A549 (cell line): ENCODE measurements around the gene SPPL2A. TPM values are rescaled to one million over a fixed set of nuclear protein-coding genes. Genes with fewer than 3 reads are reported as not detected.
A peak's percentile ranks its signal among the peaks of the same experiment; 100 is the strongest.

Source experiments
- ATAC-seq, 2 experiments: fragments of 200-7000 bp in 1 of 2; fragments of >200 bp in 1 of 2; cut with Nextera tagmentation in 1 of 2; cut with Tn5 transposase in 1 of 2; 3 replicates each; pipeline versions ENCODE4 v1.8.0 to v1.9.1; 2018 to 2020; ENCODE audit warnings: mild to moderate bottlenecking in 1 of 2, moderate library complexity in 1 of 2
- CTCF ChIA-PET: fragments of 300-600 bp; sonication (Branson Sonifier 250); formaldehyde crosslinking; extraction: SDS; loops from one replicate; lab custom pipeline; 2021; ENCODE audit warnings: antibody characterized with exemption, inconsistent platforms; lab: Yijun Ruan, JAX
- POLR2A ChIA-PET: fragments of 350-600 bp; formaldehyde crosslinking; extraction: SDS; loops from one replicate; lab custom pipeline; 2021; ENCODE audit warnings: antibody characterized with exemption, inconsistent platforms; lab: Yijun Ruan, JAX
- DNase-seq, 2 experiments: peaks; one replicate each; pipeline versions ENCODE4 v3.0.0 to v3.0.0-alpha.2; 2011 to 2016; ENCODE audit warnings: low read depth in 1 of 2, low spot score in 1 of 2
- FAIRE-seq: peaks from 2 replicates; lab custom pipeline; 2011; peaks lifted over from hg19 to GRCh38; lab: Jason Lieb, UNC
- H3K27ac ChIP-seq, 2 experiments: fragments of >200 bp; sonication (Bioruptor Twin); formaldehyde crosslinking; 3 replicates each; pipeline ENCODE4 v1.5.1; 2016 to 2017
- H3K4me1 ChIP-seq: fragments of >200 bp; sonication (Bioruptor Twin); formaldehyde crosslinking; 3 replicates; pipeline ENCODE4 v1.6.1; 2016
- H3K4me2 ChIP-seq: fragments of >200 bp; sonication (Bioruptor Twin); formaldehyde crosslinking; 3 replicates; pipeline ENCODE4 v1.6.1; 2016
- H3K4me3 ChIP-seq: fragments of >200 bp; sonication (Bioruptor Twin); formaldehyde crosslinking; 3 replicates; pipeline ENCODE4 v1.5.1; 2016
- H3K9me3 ChIP-seq: fragments of >200 bp; sonication (Bioruptor Twin); formaldehyde crosslinking; 3 replicates; pipeline ENCODE4 v1.6.1; 2016
- BHLHE40 ChIP-seq: IDR thresholded peaks from 2 replicates; pipeline ENCODE4 v1.6.1; 2012; ENCODE audit warnings: low read depth, low read length, inconsistent platforms
- CBX2 ChIP-seq: fragments of 200-600 bp; sonication (generic); IDR thresholded peaks from 2 replicates; pipeline ENCODE4 v1.6.1; 2016; ENCODE audit warnings: low read depth, mild to moderate bottlenecking, borderline replicate concordance
- CBX8 ChIP-seq: fragments of 200-600 bp; sonication (generic); IDR thresholded peaks from 2 replicates; pipeline ENCODE4 v1.6.1; 2016
- CEBPB ChIP-seq, 2 experiments: fragments of >200 bp in 1 of 2; sonication (Bioruptor Twin) in 1 of 2; formaldehyde crosslinking in 1 of 2; IDR thresholded peaks; 2 replicates each; pipeline ENCODE4 v1.6.1; 2012 to 2016
- EHF ChIP-seq: fragments of 250-450 bp; sonication (Bioruptor Pico); IDR thresholded peaks from 2 replicates; pipeline ENCODE4 v1.5.0; 2020; ENCODE audit warnings: mild to moderate bottlenecking
- FOSL2 ChIP-seq, 2 experiments: fragments of 450-650 bp in 1 of 2; fragments of >200 bp in 1 of 2; sonication (Bioruptor Twin) in 1 of 2; formaldehyde crosslinking; IDR thresholded peaks; 2 replicates each; pipeline versions ENCODE4 v1.5.0 to v1.6.1; 2016 to 2020; ENCODE audit warnings: mild to moderate bottlenecking in 1 of 2, moderate library complexity in 1 of 2
- GATA3 ChIP-seq: IDR thresholded peaks from 2 replicates; pipeline ENCODE4 v1.6.1; 2012; ENCODE audit warnings: borderline replicate concordance
- HDAC2 ChIP-seq: fragments of 200-600 bp; sonication (generic); IDR thresholded peaks from 2 replicates; pipeline ENCODE4 v1.6.1; 2016
- HOXB13 ChIP-seq: fragments of 250-450 bp; sonication (Bioruptor Pico); IDR thresholded peaks from 2 replicates; pipeline ENCODE4 v1.5.0; 2020; ENCODE audit warnings: low read depth, mild to moderate bottlenecking, moderate library complexity
- HOXB5 ChIP-seq: fragments of 250-450 bp; sonication (Bioruptor Pico); IDR thresholded peaks from 2 replicates; pipeline ENCODE4 v1.5.0; 2020; ENCODE audit warnings: mild to moderate bottlenecking, moderate library complexity
- JUN ChIP-seq, 2 experiments: fragments of >200 bp; sonication (Bioruptor Twin); formaldehyde crosslinking; IDR thresholded peaks; 2 replicates in 1 of 2; 3 replicates in 1 of 2; pipeline ENCODE4 v1.6.1; 2016 to 2017
- JUNB ChIP-seq: fragments of >200 bp; sonication (Bioruptor Twin); formaldehyde crosslinking; IDR thresholded peaks from 2 replicates; pipeline ENCODE4 v1.6.1; 2016
- MAFK ChIP-seq: fragments of 450-650 bp; IDR thresholded peaks from 2 replicates; pipeline ENCODE4 v1.6.1; 2014; ENCODE audit not compliant: partially characterized antibody
- NFE2L2 ChIP-seq: fragments of 150-350 bp; conservative IDR thresholded peaks from 2 replicates; pipeline ENCODE4 v1.6.1; 2014; ENCODE audit warnings: low read length
- NPAS2 ChIP-seq: fragments of 250-450 bp; sonication (Bioruptor Pico); IDR thresholded peaks from 2 replicates; pipeline ENCODE4 v1.8.0; 2022; ENCODE audit warnings: mild to moderate bottlenecking, moderate library complexity, borderline replicate concordance
- POLR2AphosphoS2 ChIP-seq: conservative IDR thresholded peaks from 2 replicates; pipeline ENCODE4 v1.6.1; 2012; ENCODE audit warnings: low read length, improper control_type of control experiment, inconsistent platforms
- RARB ChIP-seq: fragments of 250-450 bp; sonication (Bioruptor Pico); IDR thresholded peaks from 2 replicates; pipeline ENCODE4 v1.8.0; 2021; ENCODE audit warnings: mild to moderate bottlenecking, moderate library complexity
- RNF2 ChIP-seq: fragments of 200-600 bp; sonication (generic); IDR thresholded peaks from 2 replicates; pipeline ENCODE4 v1.6.1; 2016; ENCODE audit warnings: low read depth, mild to moderate bottlenecking, antibody characterized with exemption, moderate library complexity, borderline replicate concordance
- SMC3 ChIP-seq: fragments of >200 bp; sonication (Bioruptor Twin); formaldehyde crosslinking; IDR thresholded peaks from 3 replicates; pipeline ENCODE4 v1.6.1; 2018; ENCODE audit warnings: inconsistent platforms
- ZC3H11A ChIP-seq: fragments of 450-650 bp; IDR thresholded peaks from 2 replicates; pipeline ENCODE4 v1.6.1; 2014; ENCODE audit warnings: antibody characterized with exemption, mild to moderate bottlenecking
- ZFP36 ChIP-seq: fragments of 450-650 bp; IDR thresholded peaks from 2 replicates; pipeline ENCODE4 v1.6.1; 2014; ENCODE audit warnings: borderline replicate concordance; ENCODE audit not compliant: partially characterized antibody
- ZNF302 ChIP-seq: fragments of 250-450 bp; sonication (Bioruptor Pico); IDR thresholded peaks from 2 replicates; pipeline ENCODE4 v1.9.0; 2021; ENCODE audit warnings: inconsistent platforms, mild to moderate bottlenecking, moderate library complexity
- WGBS: methylation state at CpG from one replicate; pipeline ENCODE4 v1.1.6; 2017; ENCODE audit errors: missing lambda C conversion rate; 5-methylcytosine and 5-hydroxymethylcytosine counted together
- polyA plus RNA-seq, 4 experiments: library from polyadenylated mRNA; depleted of rRNA in 3 of 4; stranded (reverse); fragments of >200 nt; fragmentation: RNase III in 1 of 4; extraction: RNeasy Plus Mini Kit Qiagen cat#74134 plus additional on column Dnase treatment in 1 of 4; gene quantifications; 2 replicates in 3 of 4; 3 replicates in 1 of 4; pipeline ENCODE4 v1.2.3, GENCODE V29; 2011 to 2017
- TF ChIP-seq, protein P1 (sequence below): fragments of 250-450 bp; sonication (Bioruptor Pico); IDR thresholded peaks from 2 replicates; pipeline ENCODE4 v1.5.0; 2020; ENCODE audit warnings: low read depth, mild to moderate bottlenecking, moderate library complexity
- TF ChIP-seq, protein P2 (sequence below): fragments of >200 bp; sonication (Bioruptor Twin); formaldehyde crosslinking; IDR thresholded peaks from 2 replicates; pipeline ENCODE4 v1.6.1; 2016
- TF ChIP-seq, protein P3 (sequence below): IDR thresholded peaks from 2 replicates; pipeline ENCODE4 v1.6.1; 2012
- TF ChIP-seq, protein P4 (sequence below): IDR thresholded peaks from 2 replicates; pipeline ENCODE4 v1.6.1; 2012

Gene SPPL2A
- polyA plus RNA-seq, 2 of the 4 experiments (the other 2 are of a cell fraction) = 87.7 to 138 TPM

DNA sequence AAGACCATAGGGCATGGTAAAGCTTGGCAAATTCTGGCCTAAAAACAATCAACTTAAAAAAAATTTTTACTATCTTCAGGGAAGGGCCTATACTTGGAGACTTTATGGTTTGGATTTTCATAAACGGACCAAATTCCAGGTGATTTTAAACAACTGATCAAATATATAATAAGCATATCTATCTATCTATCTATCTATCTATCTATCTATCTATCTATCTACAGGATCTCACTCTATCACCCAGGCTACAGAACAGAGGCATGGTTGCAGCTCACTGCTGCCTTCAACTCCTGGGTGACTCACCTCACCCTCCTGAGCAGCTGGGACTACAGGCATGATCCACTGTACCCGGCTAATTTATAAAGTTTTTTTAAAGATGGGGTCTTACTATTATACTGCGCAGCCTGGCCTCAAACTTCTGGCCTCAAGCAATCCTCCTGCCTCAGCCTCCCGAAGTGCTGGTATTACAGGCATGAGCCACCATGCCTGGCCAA is 6.7 kb downstream of the SPPL2A start:
- TF ChIP-seq HOXB5 (CRISPR knock-in tag) (no peak), MAFK (no peak), ZC3H11A (no peak), JUNB (no peak), POLR2AphosphoS2 (no peak), ZNF302 (CRISPR knock-in tag) (no peak)
- Histone ChIP-seq H3K4me3 (no peak overlapping the region), H3K4me1 (peaks cover 10% of the 10 kb centered on the region; the same call in 2 of the 3 replicates), H3K9me3 (no peaks in the 10 kb centered on the region), H3K27ac (no peak overlapping the region), H3K4me2 (no peak overlapping the region)
- ATAC-seq (peak; percentile 47 to 58; a peak in 2 of 6 replicates), FAIRE-seq (no peak), DNase-seq (no peak)
- CTCF ChIA-PET = interaction anchor here (1.1 to 1.2 kb wide), 2 partner anchors 9 to 17 kb away, joined by 3 to 5 read pairs; no protein-coding TSS in a partner anchor
- POLR2A ChIA-PET = no interaction called here
- 89% methylated on average over 4 of the region's 4 CpGs for WGBS

DNA sequence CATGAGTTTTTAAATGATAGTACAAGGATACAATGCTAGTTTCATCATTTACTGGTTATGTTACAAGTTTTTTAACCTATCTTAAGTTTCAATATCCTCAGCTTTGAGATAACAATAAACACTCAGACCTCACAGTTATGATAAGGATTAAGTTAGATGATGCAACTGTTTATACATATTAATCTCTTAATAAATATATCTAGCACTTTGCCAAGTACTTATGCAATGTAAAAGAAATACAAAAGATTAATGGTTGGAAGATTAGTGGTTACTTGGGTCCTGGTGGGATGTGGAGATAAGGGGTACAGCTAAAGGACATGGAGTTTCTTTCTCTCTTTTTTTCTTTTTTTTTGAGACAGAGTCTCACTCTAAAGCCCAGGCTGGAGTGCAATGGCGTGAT is 12.0 kb downstream of the SPPL2A start:
- no peak for TF ChIP-seq JUN (IDR thresholded peaks at IDR 0.05)
- Histone ChIP-seq H3K27ac (no peak overlapping the region), H3K4me1 (peaks cover 13% of the 10 kb centered on the region; the same call in 2 of the 3 replicates), H3K9me3 (no peaks in the 10 kb centered on the region), H3K4me2 (no peak overlapping the region; the same call in 2 of the 3 replicates), H3K4me3 (no peak overlapping the region)
- DNase-seq = no peak
- 95% methylated on average over 1 of the region's 1 CpG for WGBS
- no peak for ATAC-seq
- POLR2A ChIA-PET = interaction anchor here (0.7 kb wide), 1 partner anchor 11 kb away, joined by 3 read pairs; no protein-coding TSS in a partner anchor
- CTCF ChIA-PET = interaction anchor here (0.6 to 1.6 kb wide), 4 partner anchors 54 to 255 kb away, joined by 3 to 7 read pairs (median 4); no protein-coding TSS in a partner anchor
- FAIRE-seq = no peak

DNA sequence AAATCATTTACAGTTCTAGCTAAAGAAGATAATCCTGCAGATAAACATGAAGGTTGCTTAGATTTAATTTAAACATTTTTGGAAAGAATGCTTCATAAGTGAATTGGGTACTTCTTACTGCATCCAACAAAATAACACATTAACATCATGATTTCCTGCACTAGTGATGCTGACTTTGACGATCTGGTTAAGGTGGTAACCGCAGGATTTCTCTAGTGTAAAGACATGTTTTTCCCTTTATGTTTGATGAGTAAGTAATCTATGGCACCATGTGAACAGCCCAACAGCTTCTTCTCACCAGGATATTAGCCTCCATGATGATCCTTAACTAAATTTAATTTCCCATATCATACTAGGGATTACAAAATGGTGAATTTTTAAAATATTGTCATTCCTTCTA is 14.1 kb downstream of the SPPL2A start:
- H3K27ac ChIP-seq = no peak overlapping the region
- no peaks in the 10 kb centered on the region for H3K9me3 ChIP-seq
- peaks cover 22% of the 10 kb centered on the region for H3K4me1 ChIP-seq
- no peak for TF ChIP-seq RNF2
- TF ChIP-seq NFE2L2 = no peak
- TF ChIP-seq RARB (CRISPR knock-in tag) = no peak
- no peak for TF ChIP-seq FOSL2 (IDR thresholded peaks at IDR 0.05)
- no peak for TF ChIP-seq FOSL2 (CRISPR knock-in tag; IDR thresholded peaks at IDR 0.05)
- no peak for TF ChIP-seq HOXB13 (CRISPR knock-in tag)
- no peak for TF ChIP-seq HDAC2
- TF ChIP-seq CBX8 = no peak
- no peak for TF ChIP-seq SMC3
- no peak for TF ChIP-seq NPAS2
- TF ChIP-seq, protein P1, sequence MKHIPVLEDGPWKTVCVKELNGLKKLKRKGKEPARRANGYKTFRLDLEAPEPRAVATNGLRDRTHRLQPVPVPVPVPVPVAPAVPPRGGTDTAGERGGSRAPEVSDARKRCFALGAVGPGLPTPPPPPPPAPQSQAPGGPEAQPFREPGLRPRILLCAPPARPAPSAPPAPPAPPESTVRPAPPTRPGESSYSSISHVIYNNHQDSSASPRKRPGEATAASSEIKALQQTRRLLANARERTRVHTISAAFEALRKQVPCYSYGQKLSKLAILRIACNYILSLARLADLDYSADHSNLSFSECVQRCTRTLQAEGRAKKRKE = no peak
- TF ChIP-seq CEBPB (IDR thresholded peaks at IDR 0.05) = no peak
- no peak for TF ChIP-seq CBX2
- no peak for TF ChIP-seq ZFP36
- TF ChIP-seq GATA3 = no peak
- no peak for TF ChIP-seq BHLHE40
- TF ChIP-seq EHF = no peak
- no peak for TF ChIP-seq ZC3H11A
- TF ChIP-seq, protein P2, sequence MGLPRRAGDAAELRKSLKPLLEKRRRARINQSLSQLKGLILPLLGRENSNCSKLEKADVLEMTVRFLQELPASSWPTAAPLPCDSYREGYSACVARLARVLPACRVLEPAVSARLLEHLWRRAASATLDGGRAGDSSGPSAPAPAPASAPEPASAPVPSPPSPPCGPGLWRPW = no peak
- TF ChIP-seq, protein P3, sequence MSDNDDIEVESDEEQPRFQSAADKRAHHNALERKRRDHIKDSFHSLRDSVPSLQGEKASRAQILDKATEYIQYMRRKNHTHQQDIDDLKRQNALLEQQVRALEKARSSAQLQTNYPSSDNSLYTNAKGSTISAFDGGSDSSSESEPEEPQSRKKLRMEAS = no peak
- TF ChIP-seq, protein P4, sequence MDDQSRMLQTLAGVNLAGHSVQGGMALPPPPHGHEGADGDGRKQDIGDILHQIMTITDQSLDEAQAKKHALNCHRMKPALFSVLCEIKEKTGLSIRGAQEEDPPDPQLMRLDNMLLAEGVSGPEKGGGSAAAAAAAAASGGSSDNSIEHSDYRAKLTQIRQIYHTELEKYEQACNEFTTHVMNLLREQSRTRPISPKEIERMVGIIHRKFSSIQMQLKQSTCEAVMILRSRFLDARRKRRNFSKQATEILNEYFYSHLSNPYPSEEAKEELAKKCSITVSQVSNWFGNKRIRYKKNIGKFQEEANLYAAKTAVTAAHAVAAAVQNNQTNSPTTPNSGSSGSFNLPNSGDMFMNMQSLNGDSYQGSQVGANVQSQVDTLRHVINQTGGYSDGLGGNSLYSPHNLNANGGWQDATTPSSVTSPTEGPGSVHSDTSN = no peak
- no peak overlapping the region for H3K4me2 ChIP-seq
- ChIA-PET POLR2A (no interaction called here), CTCF (interaction anchor here (1.3 to 1.9 kb wide), 3 partner anchors 18 to 125 kb away, joined by 3 to 5 read pairs (median 4); no protein-coding TSS in a partner anchor)
- no peak overlapping the region for H3K4me3 ChIP-seq
- 89% methylated on average over 2 of the region's 2 CpGs for WGBS
- FAIRE-seq (no peak), DNase-seq (no peak), ATAC-seq (no peak)
